ENCODE measurements around the gene SDF2L1.

DNA sequence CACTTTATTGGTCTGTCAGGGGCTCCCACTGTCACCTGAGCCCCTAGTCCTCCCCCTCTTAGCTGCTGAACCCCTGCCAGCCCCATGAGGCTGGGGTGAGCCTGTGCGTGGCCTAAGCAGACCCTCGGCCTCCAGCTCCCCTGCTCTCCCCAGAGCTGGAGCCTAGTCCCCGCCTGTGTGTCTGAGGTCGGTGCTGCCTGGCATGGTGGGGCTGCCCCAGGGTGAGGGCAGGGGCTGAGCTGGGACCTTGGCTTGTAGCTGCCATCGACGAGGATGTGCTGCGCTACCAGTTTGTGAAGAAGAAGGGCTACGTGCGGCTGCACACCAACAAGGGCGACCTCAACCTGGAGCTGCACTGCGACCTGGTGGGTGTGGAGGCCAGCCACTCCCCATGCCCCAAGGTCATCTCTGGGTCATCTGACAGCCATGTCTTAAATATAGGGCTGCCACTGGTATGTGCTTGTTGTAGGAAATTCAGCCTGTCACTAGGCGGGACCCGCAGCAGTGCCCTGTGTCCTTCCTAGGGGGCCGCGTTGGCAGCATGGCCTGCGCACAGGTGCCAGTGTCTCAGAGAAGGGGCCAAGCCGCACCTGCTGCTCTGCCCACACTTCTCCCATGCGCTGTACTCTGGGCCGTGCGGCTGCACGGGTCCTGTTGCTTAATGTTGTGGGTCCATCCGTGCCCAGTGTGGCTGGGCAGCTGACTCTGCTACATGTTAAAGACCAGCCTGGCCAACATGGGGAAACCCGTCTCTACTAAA lies 44.7 kb downstream of the SDF2L1 start:
- TF ChIP-seq, protein P1, sequence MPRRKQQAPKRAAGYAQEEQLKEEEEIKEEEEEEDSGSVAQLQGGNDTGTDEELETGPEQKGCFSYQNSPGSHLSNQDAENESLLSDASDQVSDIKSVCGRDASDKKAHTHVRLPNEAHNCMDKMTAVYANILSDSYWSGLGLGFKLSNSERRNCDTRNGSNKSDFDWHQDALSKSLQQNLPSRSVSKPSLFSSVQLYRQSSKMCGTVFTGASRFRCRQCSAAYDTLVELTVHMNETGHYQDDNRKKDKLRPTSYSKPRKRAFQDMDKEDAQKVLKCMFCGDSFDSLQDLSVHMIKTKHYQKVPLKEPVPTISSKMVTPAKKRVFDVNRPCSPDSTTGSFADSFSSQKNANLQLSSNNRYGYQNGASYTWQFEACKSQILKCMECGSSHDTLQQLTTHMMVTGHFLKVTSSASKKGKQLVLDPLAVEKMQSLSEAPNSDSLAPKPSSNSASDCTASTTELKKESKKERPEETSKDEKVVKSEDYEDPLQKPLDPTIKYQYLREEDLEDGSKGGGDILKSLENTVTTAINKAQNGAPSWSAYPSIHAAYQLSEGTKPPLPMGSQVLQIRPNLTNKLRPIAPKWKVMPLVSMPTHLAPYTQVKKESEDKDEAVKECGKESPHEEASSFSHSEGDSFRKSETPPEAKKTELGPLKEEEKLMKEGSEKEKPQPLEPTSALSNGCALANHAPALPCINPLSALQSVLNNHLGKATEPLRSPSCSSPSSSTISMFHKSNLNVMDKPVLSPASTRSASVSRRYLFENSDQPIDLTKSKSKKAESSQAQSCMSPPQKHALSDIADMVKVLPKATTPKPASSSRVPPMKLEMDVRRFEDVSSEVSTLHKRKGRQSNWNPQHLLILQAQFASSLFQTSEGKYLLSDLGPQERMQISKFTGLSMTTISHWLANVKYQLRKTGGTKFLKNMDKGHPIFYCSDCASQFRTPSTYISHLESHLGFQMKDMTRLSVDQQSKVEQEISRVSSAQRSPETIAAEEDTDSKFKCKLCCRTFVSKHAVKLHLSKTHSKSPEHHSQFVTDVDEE (CRISPR knock-in tag; IDR thresholded peaks at IDR 0.05), result no peak
- TF ChIP-seq ARNTL (CRISPR knock-in tag; IDR thresholded peaks at IDR 0.05; ENCODE audit: borderline replicate concordance, low read depth) (no peak), TCF4 (CRISPR knock-in tag; IDR thresholded peaks at IDR 0.05; ENCODE audit: borderline replicate concordance) (no peak), ZC3H10 (CRISPR knock-in tag; IDR thresholded peaks at IDR 0.05) (no peak), CSDC2 (CRISPR knock-in tag; IDR thresholded peaks at IDR 0.05) (no peak), ESRRG (CRISPR knock-in tag; IDR thresholded peaks at IDR 0.05) (no peak), ZNF8 (CRISPR knock-in tag; IDR thresholded peaks at IDR 0.05) (no peak), ZFP3 (CRISPR knock-in tag; IDR thresholded peaks at IDR 0.05) (no peak), ZFP30 (CRISPR knock-in tag; IDR thresholded peaks at IDR 0.05) (no peak), ISL1 (CRISPR knock-in tag; IDR thresholded peaks at IDR 0.05) (no peak), ZNF565 (CRISPR knock-in tag; conservative IDR thresholded peaks at IDR 0.05; ENCODE audit: low read depth) (no peak)
- TF ChIP-seq, protein P2, sequence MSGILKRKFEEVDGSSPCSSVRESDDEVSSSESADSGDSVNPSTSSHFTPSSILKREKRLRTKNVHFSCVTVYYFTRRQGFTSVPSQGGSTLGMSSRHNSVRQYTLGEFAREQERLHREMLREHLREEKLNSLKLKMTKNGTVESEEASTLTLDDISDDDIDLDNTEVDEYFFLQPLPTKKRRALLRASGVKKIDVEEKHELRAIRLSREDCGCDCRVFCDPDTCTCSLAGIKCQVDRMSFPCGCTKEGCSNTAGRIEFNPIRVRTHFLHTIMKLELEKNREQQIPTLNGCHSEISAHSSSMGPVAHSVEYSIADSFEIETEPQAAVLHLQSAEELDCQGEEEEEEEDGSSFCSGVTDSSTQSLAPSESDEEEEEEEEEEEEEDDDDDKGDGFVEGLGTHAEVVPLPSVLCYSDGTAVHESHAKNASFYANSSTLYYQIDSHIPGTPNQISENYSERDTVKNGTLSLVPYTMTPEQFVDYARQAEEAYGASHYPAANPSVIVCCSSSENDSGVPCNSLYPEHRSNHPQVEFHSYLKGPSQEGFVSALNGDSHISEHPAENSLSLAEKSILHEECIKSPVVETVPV (CRISPR knock-in tag; IDR thresholded peaks at IDR 0.05), result no peak
